H1 (cell line): Measurements from ENCODE around the gene NID2.

Experiments used
- ATF3 ChIP-seq: IDR thresholded peaks from 2 replicates; pipeline ENCODE4 v1.6.1; 2011; ENCODE audit warnings: low read depth, mild to moderate bottlenecking, low read length; ENCODE audit not compliant: insufficient read depth
- EGR1 ChIP-seq: IDR thresholded peaks from 2 replicates; pipeline ENCODE4 v1.6.1; 2011; ENCODE audit warnings: low read depth, low read length, borderline replicate concordance
- HDAC6 ChIP-seq: IDR thresholded peaks from one replicate; pipeline ENCODE4 v1.7.1; 2012; ENCODE audit warnings: low read depth, mild to moderate bottlenecking, inconsistent platforms, low read length, moderate library complexity
- JUN ChIP-seq: IDR thresholded peaks from 2 replicates; pipeline ENCODE4 v1.6.1; 2011; ENCODE audit warnings: low read depth, mild to moderate bottlenecking, improper control_type of control experiment, low read length
- JUND ChIP-seq: IDR thresholded peaks from 2 replicates; pipeline ENCODE4 v1.6.1; 2011; ENCODE audit warnings: mild to moderate bottlenecking, improper control_type of control experiment, low read length
- PHF8 ChIP-seq: fragments of 200-600 bp; sonication (generic); conservative IDR thresholded peaks from 2 replicates; pipeline ENCODE4 v1.7.1; 2012; ENCODE audit warnings: low read depth, mild to moderate bottlenecking, inconsistent platforms, low read length, moderate library complexity
- RXRA ChIP-seq: IDR thresholded peaks from 2 replicates; pipeline ENCODE4 v1.6.1; 2011; ENCODE audit warnings: low read depth, mild to moderate bottlenecking, low read length, moderate library complexity; ENCODE audit not compliant: insufficient read depth
- SIX5 ChIP-seq: IDR thresholded peaks from 2 replicates; pipeline ENCODE4 v1.6.1; 2011; ENCODE audit warnings: mild to moderate bottlenecking, low read depth, low read length
- SP1 ChIP-seq: IDR thresholded peaks from 2 replicates; pipeline ENCODE4 v1.6.1; 2011; ENCODE audit warnings: low read depth, low read length

GRCh38 chr14:52002542-52002941 is 66.3 kb downstream of the NID2 start:
- no peak for TF ChIP-seq SP1
- TF ChIP-seq JUND, result no peak
- no peak for TF ChIP-seq PHF8
- no peak for TF ChIP-seq ATF3
- no peak for TF ChIP-seq JUN
- no peak for TF ChIP-seq SIX5
- no peak for TF ChIP-seq EGR1
- TF ChIP-seq HDAC6, result no peak
- TF ChIP-seq RXRA, result no peak
